GM18520 (cell line): Measurements from ENCODE around the gene C1orf232.

ENCODE experiments used
- ATAC-seq: cut with Tn5 transposase; IDR thresholded peaks from one replicate; pipeline ENCODE4 v1.9.1; 2021; ENCODE audit not compliant: unreplicated experiment

C1orf232 gene

GRCh38 chr1:26158271-26158907 is 10.4 kb downstream of the C1orf232 start:
- ATAC-seq: no peak

DNA sequence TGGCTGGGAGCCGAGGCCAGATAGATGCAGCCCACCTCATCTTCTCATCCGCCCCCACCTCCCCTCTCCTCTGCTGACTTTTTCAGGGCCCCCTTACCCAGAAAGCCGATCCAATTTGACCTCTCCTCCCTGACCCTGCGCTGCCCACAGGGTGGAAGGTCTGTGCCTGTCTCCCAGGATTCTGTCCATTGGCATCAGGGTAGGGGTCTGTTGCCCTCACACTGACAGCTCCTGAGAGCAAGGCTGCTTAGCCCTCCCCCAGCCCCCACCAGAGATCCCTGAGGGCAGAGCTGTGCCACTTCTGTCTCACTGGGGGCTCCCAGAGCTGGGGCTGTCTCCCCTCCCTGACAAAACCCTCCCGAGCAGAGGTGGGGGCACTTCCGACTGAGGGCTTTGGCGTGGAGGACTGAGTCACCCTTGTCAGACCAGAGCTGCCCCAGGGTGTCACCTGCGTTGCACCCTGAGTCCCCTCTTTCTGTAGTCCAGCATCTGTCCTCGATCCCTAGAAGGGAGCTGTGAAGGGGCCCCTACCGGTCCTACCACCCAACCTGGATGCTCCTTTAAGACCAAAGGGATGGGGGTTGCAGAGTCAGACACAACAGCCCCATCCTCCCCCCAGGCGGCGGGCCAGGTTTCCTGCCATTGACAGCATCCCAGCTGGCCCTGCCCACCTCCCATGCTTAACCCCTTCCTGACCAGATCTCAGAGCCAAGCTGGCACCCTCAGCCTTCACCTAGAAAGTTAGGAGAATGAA is 12.3 kb downstream of the C1orf232 start:
- ATAC-seq: no peak

DNA sequence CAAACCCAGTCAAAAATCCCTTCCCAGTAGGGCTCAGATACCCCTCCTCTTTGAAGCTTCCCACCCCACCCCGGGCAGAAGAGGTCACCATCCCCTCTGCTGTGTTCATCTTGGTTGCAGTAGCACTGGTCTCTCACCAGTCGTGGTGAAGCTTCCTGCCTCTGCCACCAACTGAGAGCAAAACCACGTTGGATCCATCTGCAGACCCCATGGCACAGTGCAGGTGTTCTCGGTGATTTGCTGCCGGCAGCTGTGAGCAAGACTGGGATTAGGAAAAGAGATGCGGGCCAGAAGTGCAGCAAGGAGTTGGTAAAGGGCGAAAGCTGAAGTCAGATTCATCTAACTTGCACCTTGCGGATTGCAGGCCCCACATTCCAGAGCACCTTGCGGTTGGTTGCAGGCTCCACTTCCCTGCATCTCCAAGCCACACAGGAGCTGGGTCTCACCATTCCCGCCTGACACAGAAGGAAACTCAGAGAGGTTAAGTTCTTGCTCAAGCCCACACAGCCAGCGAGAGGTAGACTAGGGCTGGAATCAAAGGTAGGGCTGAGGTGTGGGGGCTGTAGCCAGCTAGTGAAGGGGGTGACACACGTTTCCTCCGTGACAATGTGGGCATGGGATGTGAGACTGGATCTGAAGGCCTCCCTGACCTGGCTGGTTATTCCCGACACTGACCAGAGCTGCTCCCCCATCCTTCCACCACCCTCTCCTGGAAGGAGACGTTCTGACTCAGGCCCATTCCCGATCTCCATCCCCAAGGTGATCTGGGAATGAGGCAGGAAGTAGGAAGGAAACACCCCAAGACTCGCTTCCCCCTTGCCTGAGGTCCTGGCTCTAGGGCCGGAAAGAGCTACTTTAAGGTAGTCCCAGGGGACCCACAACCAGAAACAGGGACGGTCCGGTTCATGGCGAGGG is 13.1 kb downstream of the C1orf232 start:
- ATAC-seq: no peak

DNA sequence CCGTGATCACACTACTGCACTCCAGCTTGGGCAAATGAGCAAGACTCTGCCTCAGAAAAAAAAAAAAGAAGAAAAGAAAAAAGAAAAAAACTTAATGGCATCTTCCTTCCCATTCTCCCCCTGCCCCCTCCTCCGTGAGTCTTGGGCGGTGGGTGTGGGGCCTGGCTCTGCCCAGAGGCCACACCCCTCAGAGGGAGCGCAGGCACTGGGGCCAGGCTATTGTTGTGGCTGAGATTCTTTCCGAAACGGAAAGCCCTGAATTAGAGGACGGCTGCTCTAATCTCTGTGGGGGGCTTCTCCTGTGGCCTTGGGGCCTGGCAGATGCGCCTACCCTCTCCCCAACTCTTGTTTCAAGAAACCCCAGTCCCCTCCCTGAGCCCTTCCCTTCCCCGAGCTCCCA is 14.0 kb downstream of the C1orf232 start:
- no peak for ATAC-seq

GRCh38 chr1:26153966-26154532 is 14.7 kb downstream of the C1orf232 start:
- ATAC-seq: no peak

- no peak for ATAC-seq
These were observed 19.9 kb downstream of the C1orf232 start for GRCh38 chr1:26148887-26149286.

DNA sequence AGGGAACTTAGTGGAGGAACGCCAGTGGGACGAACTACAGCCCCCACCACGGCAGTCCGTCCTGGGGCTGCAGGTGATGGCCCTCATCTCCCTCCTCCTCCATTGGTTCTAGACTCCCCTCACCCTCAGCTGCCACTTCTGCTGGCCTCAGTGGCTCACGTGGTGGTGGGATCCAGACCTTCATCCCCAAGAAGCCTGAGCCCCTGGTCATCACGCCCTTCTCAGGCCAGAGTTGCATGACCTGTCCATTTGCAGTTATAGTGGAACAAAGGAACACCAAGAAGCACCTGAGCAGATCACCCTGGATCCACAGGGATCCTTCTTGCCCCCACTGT is 22.8 kb downstream of the C1orf232 start:
- no peak for ATAC-seq

GRCh38 chr1:26145041-26145959 is 23.5 kb downstream of the C1orf232 start:
- no peak for ATAC-seq

DNA sequence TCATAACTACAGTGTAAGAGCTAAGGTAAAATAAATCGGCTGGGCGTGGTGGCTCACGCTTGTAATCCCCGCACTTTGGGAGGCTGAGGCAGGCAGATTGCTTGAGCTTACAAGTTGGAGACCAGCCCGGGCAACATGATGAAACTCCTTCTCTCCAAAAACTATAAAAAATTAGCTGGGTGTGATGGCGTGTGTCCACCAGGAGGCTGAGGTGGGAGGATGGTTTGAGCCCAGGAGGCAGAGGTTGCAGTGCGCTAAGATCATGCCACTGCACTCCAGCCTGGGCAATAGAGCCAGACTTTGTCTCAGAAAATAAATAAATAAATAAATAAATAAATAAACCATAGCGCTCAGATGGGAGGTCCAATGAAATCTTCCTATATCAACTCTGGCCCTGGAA is 26.6 kb downstream of the C1orf232 start:
- no peak for ATAC-seq

GRCh38 chr1:26138974-26139558 is 29.7 kb downstream of the C1orf232 start:
- ATAC-seq: no peak

GRCh38 chr1:26134466-26134865 is 34.3 kb downstream of the C1orf232 start:
- ATAC-seq: no peak

DNA sequence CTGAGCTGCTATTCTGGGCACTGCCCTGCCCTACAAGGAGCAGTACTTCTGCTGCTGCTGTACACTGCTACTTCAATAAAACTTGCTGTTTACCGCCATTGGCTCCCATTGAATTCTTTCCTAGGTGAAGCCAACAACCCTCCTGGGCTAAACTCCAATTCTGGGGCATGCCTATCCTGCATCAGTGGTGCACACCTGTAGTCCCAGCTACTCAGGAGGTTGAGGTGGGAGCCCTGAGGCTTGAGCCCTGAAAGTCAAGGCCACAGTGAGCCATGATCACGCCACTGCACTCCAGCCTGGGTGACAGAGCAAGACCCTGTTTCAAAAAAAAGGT is 36.0 kb downstream of the C1orf232 start:
- ATAC-seq: no peak

DNA sequence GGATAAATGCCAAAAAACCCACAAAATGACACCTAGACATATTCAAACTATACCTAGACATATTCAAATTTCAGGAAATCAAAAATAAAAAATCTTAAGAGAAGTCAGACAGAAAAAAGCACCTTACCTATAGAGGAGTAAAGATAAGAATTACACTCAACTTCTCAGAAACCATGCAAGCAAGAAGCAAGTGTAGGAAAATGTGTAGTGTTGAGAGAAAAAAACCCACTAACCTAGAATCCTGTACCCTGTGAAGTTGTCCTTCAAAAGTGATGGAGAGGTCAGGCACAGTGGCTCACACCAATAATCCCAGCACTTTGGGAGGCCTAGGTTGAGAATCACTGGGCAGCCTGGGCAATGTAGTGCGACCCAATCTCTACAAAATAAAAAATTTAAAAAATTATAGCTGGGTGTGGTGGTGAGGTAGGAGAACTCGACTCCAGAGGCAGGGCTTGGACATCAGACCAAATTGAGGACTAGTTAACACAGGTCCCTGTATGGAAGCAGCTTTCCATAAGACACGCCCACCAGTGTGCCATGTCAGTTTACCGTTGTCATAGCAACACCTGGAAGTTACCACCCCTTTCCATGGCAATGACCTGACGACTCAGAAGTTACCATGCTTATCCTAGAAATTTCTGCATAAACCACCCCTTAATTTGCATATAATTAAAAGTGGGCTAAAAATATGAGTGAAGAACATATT is 36.5 kb downstream of the C1orf232 start:
- ATAC-seq: no peak

GRCh38 chr1:26130695-26131094 is 38.1 kb downstream of the C1orf232 start:
- no peak for ATAC-seq

- no peak for ATAC-seq
These were observed 39.0 kb downstream of the C1orf232 start for GRCh38 chr1:26129778-26130177.

- no peak for ATAC-seq
These were observed 41.3 kb downstream of the C1orf232 start for GRCh38 chr1:26127235-26128163.

DNA sequence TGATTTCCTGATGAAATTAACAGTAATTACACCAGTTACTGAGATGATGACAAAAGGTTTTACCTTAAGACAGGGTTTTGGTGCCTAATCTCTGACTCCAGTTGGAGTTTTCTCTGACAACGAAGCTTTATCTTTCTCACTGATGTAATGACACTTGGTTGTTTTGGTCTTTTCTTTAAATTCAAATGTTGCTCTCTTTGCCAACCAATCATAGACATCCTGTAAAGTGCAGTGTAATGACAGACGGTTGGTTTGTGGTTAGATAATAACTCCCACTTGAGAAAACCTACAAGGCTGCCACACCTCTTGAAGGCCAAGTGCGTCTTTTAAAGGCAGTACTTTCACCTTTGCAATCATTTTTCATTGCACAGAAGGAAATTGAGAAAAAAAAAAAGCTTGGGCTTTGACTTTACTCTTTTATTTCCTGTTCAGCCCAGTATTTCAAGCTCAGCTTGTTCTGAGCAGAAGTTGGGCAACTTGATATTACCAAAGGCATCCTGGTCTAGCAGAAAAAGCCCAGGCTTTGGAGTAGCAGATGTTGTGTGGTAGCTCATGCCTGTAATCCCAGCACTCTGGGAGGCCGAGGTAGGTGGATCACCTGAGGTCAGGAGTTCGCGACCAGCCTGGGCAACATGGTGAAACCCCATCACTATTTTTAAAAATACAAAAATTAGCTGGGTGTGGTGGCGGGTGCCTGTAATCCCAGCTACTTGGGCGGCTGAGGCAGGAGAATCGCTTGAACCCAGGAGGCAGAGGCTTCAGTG is 42.3 kb downstream of the C1orf232 start:
- ATAC-seq: peak; percentile 43

GRCh38 chr1:26125946-26126320 is 42.8 kb downstream of the C1orf232 start:
- no peak for ATAC-seq
